ENCODE data around the gene TMEM247.

- no peak for TF ChIP-seq TARDBP (IDR thresholded peaks at IDR 0.05)
- no peak for TF ChIP-seq L3MBTL2 (conservative IDR thresholded peaks at IDR 0.05)
- TF ChIP-seq FOXK2 (IDR thresholded peaks at IDR 0.05) = no peak
- no peak for TF ChIP-seq ARNT (IDR thresholded peaks at IDR 0.05)
- no peak for TF ChIP-seq NFRKB (IDR thresholded peaks at IDR 0.05)
- no peak for TF ChIP-seq ZNF384 (IDR thresholded peaks at IDR 0.05)
These were observed 41.3 kb upstream of the TMEM247 start for GRCh38 chr2:46438102-46438501.
